ENCODE measurements around the gene MC1R.
"Not testable (repeated sequence)": the region's sequence is repeated elsewhere in the genome, so short reads cannot be mapped to it uniquely, and the experiment has no call there.

MC1R gene

GRCh38 chr16:89931305-89931896 lies 12.7 kb downstream of the MC1R start:
- no peak for FAIRE-seq
- DNase-seq (ENCODE audit: insufficient read length) = no peak
- no peak for TF ChIP-seq POLR2A (IDR thresholded peaks at IDR 0.05; ENCODE audit: low read depth, low read length)
- TF ChIP-seq TAF1 (IDR thresholded peaks at IDR 0.05; ENCODE audit: borderline replicate concordance, low read depth, low read length) = no peak
- TF ChIP-seq POLR2AphosphoS5 (IDR thresholded peaks at IDR 0.05; ENCODE audit: low read depth, low read length) = no peak

DNA sequence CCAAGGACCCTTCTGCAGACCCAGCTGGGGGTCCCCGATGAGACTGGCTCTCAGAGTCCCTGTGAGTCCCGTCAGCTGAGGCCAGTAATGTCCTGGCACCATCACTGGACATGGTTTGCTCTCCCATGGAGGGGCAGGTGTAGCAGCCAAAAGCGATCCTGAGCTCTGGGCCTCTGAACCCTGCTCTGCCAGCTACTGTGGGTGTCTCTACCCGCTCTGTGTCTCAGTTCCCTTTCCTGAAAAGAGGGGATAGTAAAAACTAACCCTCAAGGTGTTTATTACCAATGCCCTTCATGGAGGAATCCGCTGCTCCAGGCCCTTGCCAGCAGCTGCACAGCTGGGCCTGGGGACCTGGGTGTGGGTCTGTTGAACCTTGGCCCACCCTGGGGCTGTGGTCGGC lies 13.3 kb downstream of the MC1R start:
- TF ChIP-seq POLR2AphosphoS5 (IDR thresholded peaks at IDR 0.05; ENCODE audit: low read depth, low read length) = no peak
- TF ChIP-seq TAF1 (IDR thresholded peaks at IDR 0.05; ENCODE audit: borderline replicate concordance, low read depth, low read length) = no peak
- TF ChIP-seq POLR2A (IDR thresholded peaks at IDR 0.05; ENCODE audit: low read depth, low read length) = no peak
- DNase-seq (ENCODE audit: insufficient read length) (no peak), FAIRE-seq (no peak)

- not testable (repeated sequence) for DNase-seq (ENCODE audit: insufficient read length); FAIRE-seq
Measured at GRCh38 chr16:89934019-89934418, 15.4 kb downstream of the MC1R start.

GRCh38 chr16:89934611-89935553 lies 16.2 kb downstream of the MC1R start:
- DNase-seq (ENCODE audit: insufficient read length) = no peak
- no peak for FAIRE-seq
- TF ChIP-seq TAF1 (IDR thresholded peaks at IDR 0.05; ENCODE audit: borderline replicate concordance, low read depth, low read length) (no peak), POLR2A (IDR thresholded peaks at IDR 0.05; ENCODE audit: low read depth, low read length) (no peak), POLR2AphosphoS5 (IDR thresholded peaks at IDR 0.05; ENCODE audit: low read depth, low read length) (no peak)

- not testable (repeated sequence) for DNase-seq (ENCODE audit: insufficient read length); FAIRE-seq
Measured at GRCh38 chr16:89935620-89936019, 17.0 kb downstream of the MC1R start.

DNA sequence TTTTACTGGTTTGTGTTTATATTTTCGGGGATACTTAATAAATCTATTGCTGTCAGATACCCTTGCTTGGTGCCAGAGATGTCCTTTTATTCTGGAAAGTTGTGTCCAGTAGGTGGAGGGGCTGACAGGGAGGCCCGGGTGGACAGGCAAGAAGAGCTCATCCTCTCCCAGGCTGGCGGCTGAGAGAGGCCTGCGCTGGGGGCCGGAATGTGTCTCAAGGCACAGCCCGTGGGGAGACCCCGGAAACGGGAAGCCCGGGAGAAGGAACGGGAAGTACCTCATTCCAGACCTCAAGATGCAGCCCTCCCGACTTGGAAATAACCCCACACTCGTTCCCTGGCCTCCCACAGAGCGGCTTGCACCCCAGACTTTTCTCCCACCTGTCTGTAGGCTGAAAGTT lies 17.4 kb downstream of the MC1R start:
- FAIRE-seq (no peak), DNase-seq (ENCODE audit: insufficient read length) (no peak)
- TF ChIP-seq POLR2AphosphoS5 (IDR thresholded peaks at IDR 0.05; ENCODE audit: low read depth, low read length) (no peak), POLR2A (IDR thresholded peaks at IDR 0.05; ENCODE audit: low read depth, low read length) (no peak), TAF1 (IDR thresholded peaks at IDR 0.05; ENCODE audit: borderline replicate concordance, low read depth, low read length) (no peak)

DNA sequence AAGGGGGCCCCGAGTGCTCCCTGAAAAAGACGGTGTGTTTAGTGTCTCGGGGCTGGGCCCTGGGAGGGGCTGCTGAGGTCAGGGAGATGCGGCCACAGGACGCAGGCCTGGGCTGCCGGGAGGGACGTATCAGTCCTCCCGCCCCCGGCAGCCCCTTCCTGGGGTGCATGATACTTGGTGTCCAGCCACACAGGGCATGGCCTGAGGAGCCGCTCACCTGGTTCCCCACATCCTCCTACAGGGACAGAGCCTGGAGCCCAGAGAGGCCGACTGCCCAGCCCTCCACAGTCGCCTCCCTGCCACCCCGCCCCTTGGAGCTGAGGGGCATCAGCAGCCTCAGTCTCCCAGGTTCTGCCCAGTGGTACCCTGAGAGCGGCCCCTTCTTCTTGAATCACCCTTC lies 17.8 kb downstream of the MC1R start:
- FAIRE-seq = no peak
- DNase-seq (ENCODE audit: insufficient read length) = no peak
- TF ChIP-seq POLR2AphosphoS5 (IDR thresholded peaks at IDR 0.05; ENCODE audit: low read depth, low read length) (no peak), POLR2A (IDR thresholded peaks at IDR 0.05; ENCODE audit: low read depth, low read length) (no peak), TAF1 (IDR thresholded peaks at IDR 0.05; ENCODE audit: borderline replicate concordance, low read depth, low read length) (no peak)

DNA sequence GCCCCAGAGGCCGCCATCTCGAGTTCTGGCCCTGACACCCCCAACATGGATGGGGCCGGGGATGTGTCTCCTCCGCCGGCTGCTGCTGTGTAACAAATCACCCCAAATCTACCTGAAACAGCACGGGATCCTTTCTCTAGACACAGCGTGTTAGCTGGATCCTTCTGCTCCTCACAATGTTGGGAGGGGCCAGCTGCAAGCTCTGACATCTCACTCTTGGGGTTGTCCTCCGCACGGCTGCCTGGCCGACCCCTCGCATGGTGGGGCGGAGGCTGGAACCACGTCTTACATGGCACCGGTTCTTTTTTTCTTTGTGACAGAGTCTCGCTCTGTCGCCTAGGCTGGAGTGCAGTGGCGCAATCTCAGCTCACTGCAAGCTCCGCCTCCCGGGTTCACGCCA lies 18.3 kb downstream of the MC1R start:
- no peak for DNase-seq (ENCODE audit: insufficient read length)
- TF ChIP-seq POLR2AphosphoS5 (IDR thresholded peaks at IDR 0.05; ENCODE audit: low read depth, low read length) = no peak
- no peak for FAIRE-seq

GRCh38 chr16:89938175-89938885 lies 19.7 kb downstream of the MC1R start:
- FAIRE-seq = no peak
- DNase-seq (ENCODE audit: insufficient read length) = no peak
- TF ChIP-seq POLR2AphosphoS5 (IDR thresholded peaks at IDR 0.05; ENCODE audit: low read depth, low read length) (no peak), POLR2A (IDR thresholded peaks at IDR 0.05; ENCODE audit: low read depth, low read length) (no peak), TAF1 (IDR thresholded peaks at IDR 0.05; ENCODE audit: borderline replicate concordance, low read depth, low read length) (no peak)

GRCh38 chr16:89944773-89945172 lies 26.1 kb downstream of the MC1R start:
- peak; percentile 84 for FAIRE-seq
- TF ChIP-seq TAF1 (IDR thresholded peaks at IDR 0.05; ENCODE audit: borderline replicate concordance, low read depth, low read length) = no peak
- no peak for TF ChIP-seq POLR2AphosphoS5 (IDR thresholded peaks at IDR 0.05; ENCODE audit: low read depth, low read length)
- TF ChIP-seq POLR2A (IDR thresholded peaks at IDR 0.05; ENCODE audit: low read depth, low read length) = no peak
- DNase-seq (ENCODE audit: insufficient read length) = no peak

DNA sequence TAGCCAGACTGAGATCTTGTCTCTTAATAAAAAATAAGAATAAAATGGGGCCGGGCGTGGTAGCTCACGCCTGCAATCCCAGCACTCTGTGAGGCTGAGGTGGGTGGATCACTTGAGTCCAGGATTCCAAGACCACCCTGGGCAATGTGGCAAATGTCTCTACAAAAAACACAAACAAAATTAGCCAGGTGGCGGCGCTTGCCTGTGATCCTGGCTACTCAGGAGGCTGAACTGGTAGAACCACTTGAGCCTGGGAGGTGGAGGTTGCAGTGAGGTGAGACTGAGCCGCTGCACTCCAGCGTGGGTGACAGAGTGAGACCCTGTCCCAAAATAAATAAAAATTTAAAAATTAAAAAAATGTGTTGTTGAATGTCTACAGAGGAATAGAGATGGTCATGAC lies 27.0 kb downstream of the MC1R start:
- no peak for FAIRE-seq
- TF ChIP-seq POLR2AphosphoS5 (IDR thresholded peaks at IDR 0.05; ENCODE audit: low read depth, low read length) (no peak), POLR2A (IDR thresholded peaks at IDR 0.05; ENCODE audit: low read depth, low read length) (no peak), TAF1 (IDR thresholded peaks at IDR 0.05; ENCODE audit: borderline replicate concordance, low read depth, low read length) (no peak)
- DNase-seq (ENCODE audit: insufficient read length) = no peak

GRCh38 chr16:89946515-89946914 lies 27.9 kb downstream of the MC1R start:
- TF ChIP-seq POLR2A (IDR thresholded peaks at IDR 0.05; ENCODE audit: low read depth, low read length) = no peak
- no peak for TF ChIP-seq TAF1 (IDR thresholded peaks at IDR 0.05; ENCODE audit: borderline replicate concordance, low read depth, low read length)
- no peak for TF ChIP-seq POLR2AphosphoS5 (IDR thresholded peaks at IDR 0.05; ENCODE audit: low read depth, low read length)
- FAIRE-seq = no peak

More at GRCh38 chr16:89946515-89946914, 27.9 kb downstream of the MC1R start:
- no peak for DNase-seq (ENCODE audit: insufficient read length)

Measured in GM12892 (cell line).